Panc1 (cell line): Measurements from ENCODE around the gene CCDC8. TPM values are rescaled to one million over a fixed set of nuclear protein-coding genes. Genes with fewer than 3 reads are reported as not detected.

Source experiments
- ATAC-seq: fragments of 200-7000 bp; cut with Tn5 transposase; 2 replicates; pipeline ENCODE4 v1.9.1; 2020; ENCODE audit warnings: mild to moderate bottlenecking, moderate library complexity
- BruUV-seq: library from RNA; stranded (reverse); fragments of 400-500 nt; replicated peaks from 2 replicates; lab custom pipeline; 2021; lab: Mats Ljungman, UMichigan
- CTCF ChIA-PET: fragments of 300-600 bp; sonication (Branson Sonifier 250); formaldehyde crosslinking; loops from one replicate; lab custom pipeline; 2022; ENCODE audit warnings: antibody characterized with exemption; lab: Charles Lee
- POLR2A ChIA-PET: fragments of 300-600 bp; sonication (Branson Sonifier 250); formaldehyde crosslinking; loops from one replicate; lab custom pipeline; 2022; ENCODE audit warnings: antibody characterized with exemption; lab: Charles Lee
- DNase-seq: peaks from one replicate; pipeline ENCODE4 v3.0.0-alpha.2; 2010; ENCODE audit warnings: low read depth, low spot score
- H3K27ac ChIP-seq: 2 replicates; pipeline ENCODE4 v1.5.1; 2011; ENCODE audit warnings: mild to moderate bottlenecking, low read length, inconsistent platforms
- H3K27me3 ChIP-seq: fragments of 200-500 bp; sonication (Bioruptor generic); 2 replicates; pipeline ENCODE4 v1.6.0; 2014; ENCODE audit warnings: low read length, inconsistent platforms; ENCODE audit not compliant: control insufficient read depth, insufficient read depth
- H3K36me3 ChIP-seq: fragments of 200-500 bp; sonication (Bioruptor generic); 2 replicates; pipeline ENCODE4 v1.5.1; 2014; ENCODE audit warnings: inconsistent platforms, mild to moderate bottlenecking, low read length, moderate library complexity; ENCODE audit not compliant: control insufficient read depth, insufficient read depth
- H3K4me1 ChIP-seq: 2 replicates; pipeline ENCODE4 v1.5.1; 2011; ENCODE audit warnings: inconsistent platforms, mild to moderate bottlenecking, low read length, moderate library complexity; ENCODE audit not compliant: control insufficient read depth, insufficient read depth
- H3K4me3 ChIP-seq, 2 experiments: 2 replicates each; pipeline ENCODE4 v1.5.1; 2011 to 2012; ENCODE audit warnings: low read depth in 2 of 2, low read length in 2 of 2, mild to moderate bottlenecking in 2 of 2, inconsistent platforms in 1 of 2, moderate library complexity in 1 of 2
- H3K9me3 ChIP-seq: fragments of 200-500 bp; sonication (Bioruptor generic); 2 replicates; pipeline ENCODE4 v1.5.1; 2014; ENCODE audit warnings: low read depth, mild to moderate bottlenecking, inconsistent platforms, low read length, moderate library complexity; ENCODE audit not compliant: control insufficient read depth, insufficient read depth
- CTCF ChIP-seq: fragments of 450-650 bp; IDR thresholded peaks from 2 replicates; pipeline ENCODE4 v1.5.1; 2017; ENCODE audit warnings: mild to moderate bottlenecking
- POLR2AphosphoS5 ChIP-seq: IDR thresholded peaks from 2 replicates; pipeline ENCODE4 v1.6.1; 2012; ENCODE audit warnings: mild to moderate bottlenecking, low read depth, low read length, moderate library complexity
- REST ChIP-seq, 2 experiments: IDR thresholded peaks; 2 replicates each; pipeline ENCODE4 v1.6.1; 2011 to 2012; ENCODE audit warnings: low read depth in 2 of 2, control low read depth in 1 of 2, low read length in 1 of 2, mild to moderate bottlenecking in 1 of 2, moderate library complexity in 1 of 2; ENCODE audit not compliant: insufficient read depth in 1 of 2
- SIN3A ChIP-seq: IDR thresholded peaks from 2 replicates; pipeline ENCODE4 v1.6.1; 2012; ENCODE audit warnings: low read depth, mild to moderate bottlenecking, low read length, moderate library complexity, borderline replicate concordance; ENCODE audit not compliant: insufficient read depth
- TCF7L2 ChIP-seq: IDR thresholded peaks from 2 replicates; pipeline ENCODE4 v1.6.1; 2011; ENCODE audit warnings: mild to moderate bottlenecking, low read depth, low read length, inconsistent platforms
- in situ Hi-C: cut with HindIII; loops from 2 replicates; pipeline ENCODE4 v1.10.0; 2016; ENCODE audit warnings: low sequenced_read_pairs, low pct_unique_long_range_greater_than_20kb
- intact Hi-C: fragments of 100-400 bp; cut with micrococcal nuclease; formaldehyde crosslinking; loops from one replicate; pipeline ENCODE4 v1.10.0; 2022; ENCODE audit not compliant: unreplicated experiment
- total RNA-seq: library from RNA; stranded (reverse); gene quantifications from one replicate; pipeline ENCODE4 v1.2.1, GENCODE V29; 2021; ENCODE audit not compliant: unreplicated experiment

Gene CCDC8
- total RNA-seq, 1 experiment from 2014 or later = 5.4 TPM

DNA sequence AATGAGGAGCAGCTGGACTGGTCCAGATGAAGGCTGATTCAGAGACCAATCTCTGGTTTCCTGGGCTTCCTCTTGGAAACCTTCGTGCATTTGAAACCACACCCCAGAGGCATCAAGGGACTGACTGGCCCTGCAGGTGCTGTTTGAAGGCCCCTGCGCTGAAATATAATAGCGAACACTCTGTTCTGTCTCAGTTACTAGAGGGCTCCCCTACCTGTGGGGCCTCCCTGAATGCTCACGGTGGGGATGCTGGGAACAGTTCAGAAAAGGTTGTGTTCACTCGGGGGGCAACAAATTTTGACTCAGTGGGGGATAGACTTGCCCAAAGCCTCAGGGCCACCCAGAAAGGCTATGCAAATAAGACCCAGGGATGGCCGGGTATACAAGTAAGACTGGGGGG lies 6.4 kb downstream of the CCDC8 start:
- TF ChIP-seq REST (IDR thresholded peaks at IDR 0.05; ENCODE audit: insufficient read depth in 1 of 2, low read depth in 2 of 2, low read length in 1 of 2) = no peak
- TF ChIP-seq SIN3A = no peak
- no peak for TF ChIP-seq POLR2AphosphoS5
- TF ChIP-seq TCF7L2 = no peak
- TF ChIP-seq CTCF = no peak
- Histone ChIP-seq H3K4me1 (peaks cover 3% of the 10 kb centered on the region; the same call in 1 of the 2 replicates), H3K36me3 (no peaks in the 10 kb centered on the region), H3K4me3 (no peak overlapping the region), H3K27ac (no peak overlapping the region), H3K27me3 (no peaks in the 10 kb centered on the region), H3K9me3 (no peaks in the 10 kb centered on the region)
- in situ Hi-C loops (no loop called here), intact Hi-C loops (no loop called here)
- no peak for DNase-seq
- CTCF ChIA-PET = no interaction called here
- no peak for ATAC-seq
- no TSS peak for BruUV-seq
- POLR2A ChIA-PET = no interaction called here

- peak overlapping the region; percentile 33 to 58 for H3K4me3 ChIP-seq
- POLR2A ChIA-PET = no interaction called here
- no peaks in the 10 kb centered on the region for H3K36me3 ChIP-seq
- intact Hi-C loops (no loop called here), in situ Hi-C loops (no loop called here)
- TF ChIP-seq REST (IDR thresholded peaks at IDR 0.05; ENCODE audit: insufficient read depth in 1 of 2, low read depth in 2 of 2, low read length in 1 of 2) (no peak), SIN3A (no peak), CTCF (no peak), TCF7L2 (no peak), POLR2AphosphoS5 (no peak)
- no TSS peak for BruUV-seq
- no peaks in the 10 kb centered on the region for H3K27me3 ChIP-seq
- peaks cover 3% of the 10 kb centered on the region; the same call in 1 of the 2 replicates for H3K4me1 ChIP-seq
- H3K9me3 ChIP-seq = no peaks in the 10 kb centered on the region
- ATAC-seq = peak; percentile 68; the same call in 1 of the 2 replicates
- no peak for DNase-seq
- H3K27ac ChIP-seq = peak overlapping the region; percentile 61; the same call in 1 of the 2 replicates
- CTCF ChIA-PET = interaction anchor here (0.5 to 1.3 kb wide), 2 partner anchors 27 to 139 kb away, joined by 3 to 7 read pairs; no protein-coding TSS in a partner anchor
These were observed 8.5 kb downstream of the CCDC8 start for GRCh38 chr19:46404753-46405468.
